Neutrophil (primary cell): ENCODE data around the gene BMP10.

ENCODE experiments used
- H3K27ac ChIP-seq: fragments of 200-600 bp; sonication (generic); 2 replicates; pipeline ENCODE4 v1.5.1; 2016; ENCODE audit warnings: mild to moderate bottlenecking, moderate library complexity
- H3K27me3 ChIP-seq: fragments of 200-600 bp; sonication (generic); 2 replicates; pipeline ENCODE4 v1.6.0; 2016; ENCODE audit warnings: mild to moderate bottlenecking
- H3K36me3 ChIP-seq: fragments of 200-600 bp; sonication (generic); 2 replicates; pipeline ENCODE4 v1.5.1; 2017
- H3K4me1 ChIP-seq, 2 experiments: fragments of 200-600 bp in 1 of 2; sonication (generic) in 1 of 2; 1 replicate in 1 of 2; 2 replicates in 1 of 2; pipeline versions ENCODE4 v1.5.1 to v1.6.1; 2013 to 2016; ENCODE audit warnings: low read depth in 1 of 2, low read length in 1 of 2, mild to moderate bottlenecking in 1 of 2, moderate library complexity in 1 of 2; ENCODE audit not compliant: control insufficient read depth in 1 of 2, insufficient read depth in 1 of 2
- H3K4me3 ChIP-seq, 2 experiments: fragments of 200-600 bp in 1 of 2; sonication (generic) in 1 of 2; 1 replicate in 1 of 2; 2 replicates in 1 of 2; pipeline ENCODE4 v1.5.1; 2013 to 2016; ENCODE audit warnings: low read depth in 1 of 2, low read length in 1 of 2, mild to moderate bottlenecking in 1 of 2, moderate library complexity in 1 of 2
- H3K9me3 ChIP-seq: fragments of 200-600 bp; sonication (generic); 2 replicates; pipeline ENCODE4 v1.5.1; 2016
- TF ChIP-seq, protein P1 (sequence below): fragments of 200-600 bp; sonication (generic); IDR thresholded peaks from 2 replicates; pipeline ENCODE4 v1.5.1; 2016; ENCODE audit warnings: antibody characterized with exemption

BMP10 gene

DNA sequence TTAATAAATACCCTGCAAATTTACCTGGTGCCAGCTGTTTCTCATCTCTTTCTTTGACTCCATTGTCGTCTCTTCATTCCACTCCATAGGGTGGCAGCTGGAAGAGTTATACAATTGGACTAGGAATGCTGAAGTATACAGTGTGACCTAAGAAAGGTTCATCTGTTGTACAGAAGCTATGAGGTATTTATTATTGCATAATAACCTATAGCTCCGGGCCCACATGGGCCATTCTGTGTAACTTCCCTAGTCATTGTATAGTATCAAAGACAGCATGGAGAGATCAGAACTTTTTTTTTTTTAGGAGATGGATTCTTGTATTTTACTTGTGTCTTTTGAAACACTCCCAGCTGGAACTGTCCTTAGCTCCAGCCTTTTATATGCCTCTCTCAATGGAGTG lies 26.2 kb downstream of the BMP10 start:
- no peaks in the 10 kb centered on the region for H3K36me3 ChIP-seq
- H3K27ac ChIP-seq = no peak overlapping the region
- no peaks in the 10 kb centered on the region for H3K27me3 ChIP-seq
- no peak overlapping the region for H3K4me3 ChIP-seq
- no peaks in the 10 kb centered on the region for H3K4me1 ChIP-seq
- no peaks in the 10 kb centered on the region for H3K9me3 ChIP-seq
- TF ChIP-seq, protein P1, sequence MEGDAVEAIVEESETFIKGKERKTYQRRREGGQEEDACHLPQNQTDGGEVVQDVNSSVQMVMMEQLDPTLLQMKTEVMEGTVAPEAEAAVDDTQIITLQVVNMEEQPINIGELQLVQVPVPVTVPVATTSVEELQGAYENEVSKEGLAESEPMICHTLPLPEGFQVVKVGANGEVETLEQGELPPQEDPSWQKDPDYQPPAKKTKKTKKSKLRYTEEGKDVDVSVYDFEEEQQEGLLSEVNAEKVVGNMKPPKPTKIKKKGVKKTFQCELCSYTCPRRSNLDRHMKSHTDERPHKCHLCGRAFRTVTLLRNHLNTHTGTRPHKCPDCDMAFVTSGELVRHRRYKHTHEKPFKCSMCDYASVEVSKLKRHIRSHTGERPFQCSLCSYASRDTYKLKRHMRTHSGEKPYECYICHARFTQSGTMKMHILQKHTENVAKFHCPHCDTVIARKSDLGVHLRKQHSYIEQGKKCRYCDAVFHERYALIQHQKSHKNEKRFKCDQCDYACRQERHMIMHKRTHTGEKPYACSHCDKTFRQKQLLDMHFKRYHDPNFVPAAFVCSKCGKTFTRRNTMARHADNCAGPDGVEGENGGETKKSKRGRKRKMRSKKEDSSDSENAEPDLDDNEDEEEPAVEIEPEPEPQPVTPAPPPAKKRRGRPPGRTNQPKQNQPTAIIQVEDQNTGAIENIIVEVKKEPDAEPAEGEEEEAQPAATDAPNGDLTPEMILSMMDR = no peak

DNA sequence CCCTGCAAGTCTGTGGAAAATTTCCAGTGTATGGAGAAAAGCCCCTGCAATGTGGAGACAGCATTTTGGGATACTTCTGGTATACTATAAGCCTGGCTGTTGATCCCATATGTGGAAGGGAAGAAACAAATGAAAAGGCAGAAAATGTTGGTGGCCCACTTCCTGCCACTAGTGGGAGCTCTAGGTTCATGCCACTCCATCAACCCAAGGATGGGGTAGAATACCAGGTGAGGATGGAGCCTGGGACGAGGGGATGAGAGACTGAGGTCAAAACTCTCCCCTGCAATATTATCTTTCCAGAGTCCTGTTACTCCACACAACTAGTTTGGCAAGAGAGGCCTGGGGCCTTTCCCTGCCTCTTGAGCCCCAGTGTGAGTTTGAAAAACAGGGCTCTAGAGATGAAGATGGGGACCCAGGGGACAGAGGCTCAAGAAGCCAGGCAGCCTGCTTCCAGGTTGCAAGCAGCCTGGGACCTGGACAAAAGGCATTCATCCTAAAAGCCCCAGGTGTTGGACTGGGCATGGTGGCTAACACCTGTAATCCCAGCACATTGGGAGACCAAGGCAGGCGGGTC lies 31.9 kb downstream of the BMP10 start:
- H3K9me3 ChIP-seq = no peaks in the 10 kb centered on the region
- no peaks in the 10 kb centered on the region for H3K27me3 ChIP-seq
- no peak overlapping the region for H3K4me3 ChIP-seq
- H3K27ac ChIP-seq = peak overlapping the region; percentile 26
- no peaks in the 10 kb centered on the region for H3K36me3 ChIP-seq
- H3K4me1 ChIP-seq = peaks cover 43 to 54% of the 10 kb centered on the region in 2 experiments
- TF ChIP-seq, protein P1 = peak; percentile 81

DNA sequence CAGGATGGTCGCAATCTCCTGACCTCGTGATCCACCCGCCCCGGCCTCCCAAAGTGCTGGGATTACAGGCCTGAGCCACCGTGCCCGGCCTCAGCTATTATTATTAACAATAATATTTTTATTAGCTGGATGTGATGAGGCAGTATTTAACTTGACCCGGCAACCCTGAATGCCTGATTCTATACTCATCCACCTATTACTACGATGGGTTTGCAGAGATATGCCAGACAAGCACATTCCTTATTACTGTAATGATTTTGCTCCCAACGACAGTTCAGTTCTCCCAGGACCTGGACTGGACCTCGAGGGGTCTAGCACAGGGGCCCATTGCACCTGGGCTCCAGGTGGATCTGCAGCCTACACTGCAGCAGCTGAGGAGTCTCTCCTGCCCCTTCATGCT lies 32.6 kb downstream of the BMP10 start:
- TF ChIP-seq, protein P1 = no peak
- Histone ChIP-seq H3K4me1 (peaks cover 50 to 61% of the 10 kb centered on the region in 2 experiments), H3K4me3 (no peak overlapping the region), H3K9me3 (no peaks in the 10 kb centered on the region), H3K27ac (peak overlapping the region; percentile 26), H3K27me3 (no peaks in the 10 kb centered on the region), H3K36me3 (no peaks in the 10 kb centered on the region)

DNA sequence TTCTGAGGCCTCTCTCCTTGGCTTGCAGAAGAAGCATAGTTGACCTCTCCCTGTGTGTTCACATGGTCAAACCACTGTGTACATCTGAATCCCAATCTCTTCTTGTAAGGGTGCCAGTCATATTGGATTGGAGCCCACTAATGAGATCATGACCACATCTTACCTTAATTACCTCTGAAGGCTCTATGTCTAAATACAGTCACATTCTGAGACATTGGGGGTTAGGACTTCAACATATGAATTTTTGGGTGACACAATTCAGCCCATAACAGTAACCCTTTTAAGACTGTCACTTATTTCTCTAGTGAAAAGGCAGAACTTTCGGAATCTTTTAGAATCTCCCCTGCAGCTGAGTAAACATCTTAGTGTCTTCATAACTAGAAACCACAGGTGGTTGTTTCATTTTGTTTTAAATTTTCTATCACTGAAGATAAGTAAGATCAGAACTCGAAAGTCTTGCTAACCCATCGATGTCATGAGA lies 33.3 kb downstream of the BMP10 start:
- Histone ChIP-seq H3K4me1 (peaks cover 57 to 68% of the 10 kb centered on the region in 2 experiments), H3K27me3 (no peaks in the 10 kb centered on the region), H3K27ac (peak overlapping the region; percentile 98), H3K36me3 (no peaks in the 10 kb centered on the region), H3K9me3 (no peaks in the 10 kb centered on the region), H3K4me3 (peak overlapping the region in 1 of 2 experiments; percentile 26)
- TF ChIP-seq, protein P1 = no peak

DNA sequence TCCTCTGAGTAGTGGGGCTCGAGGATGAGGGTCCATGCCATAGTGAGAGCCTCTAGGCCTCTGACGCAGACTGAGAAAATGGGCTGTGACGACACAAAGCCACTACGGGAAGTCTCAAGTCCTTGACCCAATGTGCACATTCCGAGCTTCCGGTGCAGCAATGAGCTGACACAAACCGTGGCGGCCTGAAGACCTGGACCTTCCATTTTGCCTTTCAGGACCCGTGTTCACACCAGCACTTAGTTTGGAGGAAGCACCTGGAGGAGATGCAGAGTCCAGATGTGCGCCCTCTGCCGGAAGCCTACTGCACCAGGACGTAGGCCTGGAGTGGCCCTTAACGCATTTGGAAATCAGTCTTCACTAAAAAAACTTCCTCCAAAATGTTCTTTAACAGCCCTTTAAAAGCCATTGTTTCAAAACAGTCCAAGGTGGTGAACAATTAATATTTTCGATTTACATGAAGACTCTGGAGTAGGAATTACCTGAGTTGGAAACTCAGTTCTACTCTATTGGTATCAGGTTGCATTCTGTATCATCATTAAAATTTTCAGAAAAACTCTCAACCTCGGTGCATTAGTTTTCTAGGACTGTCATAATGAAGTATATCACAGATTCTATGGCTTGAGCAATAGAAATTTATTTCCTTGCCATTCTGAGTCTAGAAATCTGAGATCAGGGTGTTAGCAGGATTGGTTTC lies 33.9 kb downstream of the BMP10 start:
- TF ChIP-seq, protein P1 = peak; percentile 85
- no peaks in the 10 kb centered on the region for H3K36me3 ChIP-seq
- H3K27me3 ChIP-seq = no peaks in the 10 kb centered on the region
- no peaks in the 10 kb centered on the region for H3K9me3 ChIP-seq
- peak overlapping the region in 1 of 2 experiments; percentile 26 for H3K4me3 ChIP-seq
- peak overlapping the region; percentile 98 for H3K27ac ChIP-seq
- H3K4me1 ChIP-seq = peaks cover 63 to 74% of the 10 kb centered on the region in 2 experiments
